ENCODE results near the gene LRAT.

LRAT gene

GRCh38 chr4:154778264-154778663, 34.5 kb downstream of the LRAT start:
- no peak for DNase-seq

GRCh38 chr4:154779362-154779947, 35.7 kb downstream of the LRAT start:
- DNase-seq, result peak; percentile 17

- DNase-seq, result no peak
Observed at GRCh38 chr4:154781126-154781982, 37.6 kb downstream of the LRAT start, which contains the start of gene RBM46. Gene RBM46 (plus strand): TSS chr4:154781272. CDS start chr4:154796753, 15,481 bp downstream.

- no peak for DNase-seq
Observed at GRCh38 chr4:154781983-154782293, 38.1 kb downstream of the LRAT start.

Measured in fibroblast of skin of scalp (primary cell).